HEK293 (cell line): Measurements from ENCODE around the gene TMEM145.

ENCODE experiments used
- CTCF ChIP-seq: fragments of 450-650 bp; formaldehyde crosslinking; IDR thresholded peaks from 2 replicates; pipeline ENCODE4 v1.5.1; 2016; ENCODE audit warnings: missing biosample characterization, missing genetic modification characterization
- ELK4 ChIP-seq: IDR thresholded peaks from 2 replicates; pipeline ENCODE4 v1.6.1; 2011; ENCODE audit warnings: mild to moderate bottlenecking, low read depth, low read length, borderline replicate concordance
- HOXD13 ChIP-seq: sonication (generic); formaldehyde crosslinking; IDR thresholded peaks from 2 replicates; pipeline ENCODE4 v1.8.0; 2022; ENCODE audit warnings: missing genetic modification reagents, borderline replicate concordance
- IKZF3 ChIP-seq: fragments of 450-650 bp; IDR thresholded peaks from 2 replicates; pipeline ENCODE4 v1.5.0; 2018; ENCODE audit warnings: missing biosample characterization, mild to moderate bottlenecking, missing genetic modification characterization, moderate library complexity
- INSM2 ChIP-seq: fragments of 450-650 bp; formaldehyde crosslinking; IDR thresholded peaks from 2 replicates; pipeline ENCODE4 v1.5.1; 2016; ENCODE audit warnings: missing biosample characterization, missing genetic modification characterization
- KLF9 ChIP-seq: fragments of 450-650 bp; formaldehyde crosslinking; IDR thresholded peaks from 2 replicates; pipeline ENCODE4 v1.5.1; 2016; ENCODE audit warnings: missing biosample characterization, missing genetic modification characterization, low read depth
- MZF1 ChIP-seq: fragments of 450-650 bp; formaldehyde crosslinking; IDR thresholded peaks from 2 replicates; pipeline ENCODE4 v1.5.1; 2017; ENCODE audit warnings: missing biosample characterization, missing genetic modification characterization, borderline replicate concordance
- PBX3 ChIP-seq: sonication (generic); formaldehyde crosslinking; IDR thresholded peaks from 2 replicates; pipeline ENCODE4 v1.8.1; 2022; ENCODE audit warnings: mild to moderate bottlenecking, moderate library complexity, missing genetic modification reagents
- WT1 ChIP-seq: fragments of 450-650 bp; formaldehyde crosslinking; IDR thresholded peaks from 2 replicates; pipeline ENCODE4 v1.5.1; 2016; ENCODE audit warnings: missing biosample characterization, missing genetic modification characterization
- YY2 ChIP-seq: fragments of 450-650 bp; formaldehyde crosslinking; IDR thresholded peaks from 2 replicates; pipeline ENCODE4 v1.5.1; 2016; ENCODE audit warnings: missing biosample characterization, missing genetic modification characterization
- ZBTB49 ChIP-seq: fragments of 450-650 bp; formaldehyde crosslinking; IDR thresholded peaks from 2 replicates; pipeline ENCODE4 v1.5.1; 2016; ENCODE audit warnings: missing biosample characterization, missing genetic modification characterization, low read depth
- ZBTB8A ChIP-seq: fragments of 450-650 bp; formaldehyde crosslinking; IDR thresholded peaks from 2 replicates; pipeline ENCODE4 v1.5.1; 2016; ENCODE audit warnings: missing biosample characterization, missing genetic modification characterization
- ZIC2 ChIP-seq: fragments of 450-650 bp; formaldehyde crosslinking; IDR thresholded peaks from 2 replicates; pipeline ENCODE4 v1.5.1; 2016; ENCODE audit warnings: missing biosample characterization, missing genetic modification characterization
- ZNF19 ChIP-seq: fragments of 450-650 bp; formaldehyde crosslinking; IDR thresholded peaks from 2 replicates; pipeline ENCODE4; 2016; ENCODE audit warnings: missing biosample characterization, missing genetic modification characterization, low read depth
- ZNF391 ChIP-seq: fragments of 450-650 bp; formaldehyde crosslinking; IDR thresholded peaks from 2 replicates; pipeline ENCODE4 v1.5.1; 2016; ENCODE audit warnings: low read depth, missing biosample characterization, missing genetic modification characterization, borderline replicate concordance
- ZNF398 ChIP-seq: fragments of 450-650 bp; formaldehyde crosslinking; IDR thresholded peaks from 2 replicates; pipeline ENCODE4 v1.5.1; 2017; ENCODE audit warnings: missing biosample characterization, missing genetic modification characterization
- ZNF433 ChIP-seq: fragments of 450-650 bp; formaldehyde crosslinking; IDR thresholded peaks from 2 replicates; pipeline ENCODE4 v1.5.1; 2016; ENCODE audit warnings: missing biosample characterization, missing genetic modification characterization, low read depth
- ZNF48 ChIP-seq: fragments of 450-650 bp; formaldehyde crosslinking; IDR thresholded peaks from 2 replicates; pipeline ENCODE4 v1.5.1; 2016; ENCODE audit warnings: missing biosample characterization, missing genetic modification characterization
- ZNF488 ChIP-seq: fragments of 450-650 bp; formaldehyde crosslinking; IDR thresholded peaks from 2 replicates; pipeline ENCODE4 v1.5.1; 2016; ENCODE audit warnings: missing biosample characterization, missing genetic modification characterization
- ZNF548 ChIP-seq: fragments of 450-650 bp; formaldehyde crosslinking; IDR thresholded peaks from 2 replicates; pipeline ENCODE4 v1.5.1; 2016; ENCODE audit warnings: missing biosample characterization, missing genetic modification characterization
- ZNF549 ChIP-seq: fragments of 450-650 bp; IDR thresholded peaks from 2 replicates; pipeline ENCODE4 v1.5.1; 2018; ENCODE audit warnings: missing biosample characterization, missing genetic modification characterization, mild to moderate bottlenecking, inconsistent platforms, moderate library complexity
- ZNF610 ChIP-seq: fragments of 450-650 bp; formaldehyde crosslinking; IDR thresholded peaks from 2 replicates; pipeline ENCODE4 v1.5.1; 2016; ENCODE audit warnings: missing biosample characterization, missing genetic modification characterization, borderline replicate concordance
- ZNF645 ChIP-seq: fragments of 450-650 bp; formaldehyde crosslinking; IDR thresholded peaks from 2 replicates; pipeline ENCODE4; 2016; ENCODE audit warnings: missing biosample characterization, missing genetic modification characterization
- ZNF768 ChIP-seq: fragments of 450-650 bp; formaldehyde crosslinking; IDR thresholded peaks from 2 replicates; pipeline ENCODE4 v1.5.1; 2018; ENCODE audit warnings: missing biosample characterization, mild to moderate bottlenecking, missing genetic modification characterization
- ZNF776 ChIP-seq: fragments of 450-650 bp; formaldehyde crosslinking; IDR thresholded peaks from 2 replicates; pipeline ENCODE4 v1.5.0; 2017; ENCODE audit warnings: missing biosample characterization, missing genetic modification characterization, borderline replicate concordance
- ZSCAN16 ChIP-seq: fragments of 450-650 bp; formaldehyde crosslinking; IDR thresholded peaks from 2 replicates; pipeline ENCODE4 v1.5.1; 2016; ENCODE audit warnings: missing biosample characterization, missing genetic modification characterization
- ZSCAN30 ChIP-seq: fragments of 450-650 bp; IDR thresholded peaks from 2 replicates; pipeline ENCODE4 v1.5.1; 2018; ENCODE audit warnings: missing biosample characterization, mild to moderate bottlenecking, missing genetic modification characterization, moderate library complexity

The TMEM145 gene

GRCh38 chr19:42325308-42325895, 12.3 kb downstream of the TMEM145 start, which contains the start of gene MEGF8 (continued):
- TF ChIP-seq ZNF776 (tag by site-specific recombination), result no peak
- TF ChIP-seq PBX3 (CRISPR knock-in tag), result no peak
- TF ChIP-seq ZNF610 (tag by site-specific recombination), result no peak; the same call in 1 of the 2 replicates
- TF ChIP-seq ZNF391 (tag by site-specific recombination), result no peak
- 0 out of 2 replicates have a peak, but pooled peaks have one; percentile 11 for TF ChIP-seq HOXD13 (CRISPR knock-in tag)
- TF ChIP-seq YY2 (tag by site-specific recombination), result peak; percentile 53; the same call in 1 of the 2 replicates
- TF ChIP-seq ZBTB8A, result no peak; the same call in 1 of the 2 replicates
- peak; percentile 98 for TF ChIP-seq KLF9 (tag by site-specific recombination)
- TF ChIP-seq ZIC2 (tag by site-specific recombination), result peak; percentile 85
- TF ChIP-seq MZF1, result no peak
- TF ChIP-seq ZSCAN30, result no peak
- no peak for TF ChIP-seq ZBTB49 (tag by site-specific recombination)
- peak; percentile 99 for TF ChIP-seq ELK4
- no peak for TF ChIP-seq ZNF19 (tag by site-specific recombination)
- no peak for TF ChIP-seq ZNF433 (tag by site-specific recombination)
- TF ChIP-seq ZNF549 (tag by site-specific recombination), result no peak
- TF ChIP-seq ZSCAN16, result no peak; the same call in 1 of the 2 replicates
- no peak for TF ChIP-seq ZNF548
- no peak for TF ChIP-seq ZNF768 (tag by site-specific recombination)
- TF ChIP-seq CTCF (tag by site-specific recombination), result peak; percentile 96; the same call in 1 of the 2 replicates
- TF ChIP-seq IKZF3, result peak; percentile 45; the same call in 1 of the 2 replicates
- peak; percentile 87 for TF ChIP-seq ZNF398 (tag by site-specific recombination)
- TF ChIP-seq ZNF48 (tag by site-specific recombination), result no peak
- peak; percentile 13; the same call in 1 of the 2 replicates for TF ChIP-seq INSM2 (tag by site-specific recombination)
- no peak for TF ChIP-seq ZNF645
- TF ChIP-seq ZNF488, result 0 out of 2 replicates have a peak, but pooled peaks have one; percentile 15
- 0 out of 2 replicates have a peak, but pooled peaks have one; percentile 17 for TF ChIP-seq WT1
